Activated CD4-positive, alpha-beta T cell treated with anti-CD3 and anti-CD28 coated beads, Interleukin-2, amount 10 ng/mL, durations not matched to agents 24 days and 14 days (primary cell): ENCODE results near the gene DSC1. TPM values are rescaled to one million over a fixed set of nuclear protein-coding genes. Genes with fewer than 3 reads are reported as not detected.
"Not testable (repeated sequence)": the region's sequence is repeated elsewhere in the genome, so short reads cannot be mapped to it uniquely, and the experiment has no call there.

Experiments
- DNase-seq: peaks from one replicate; pipeline ENCODE4 v3.0.0; 2022
- H3K27ac Mint-ChIP-seq: one replicate; pipeline ENCODE4 v1.8.0; 2022; ENCODE audit warnings: mild to moderate bottlenecking, mixed read lengths
- H3K27me3 Mint-ChIP-seq: one replicate; pipeline ENCODE4 v1.8.0; 2022; ENCODE audit warnings: mixed read lengths
- H3K36me3 Mint-ChIP-seq: one replicate; pipeline ENCODE4 v1.8.0; 2022; ENCODE audit warnings: low read depth, mild to moderate bottlenecking, mixed read lengths
- H3K4me1 Mint-ChIP-seq: one replicate; pipeline ENCODE4 v1.8.0; 2021; ENCODE audit warnings: mixed read lengths
- H3K4me3 Mint-ChIP-seq: one replicate; pipeline ENCODE4 v1.8.0; 2022; ENCODE audit warnings: mild to moderate bottlenecking, moderate library complexity, mixed read lengths
- H3K9me3 Mint-ChIP-seq: one replicate; pipeline ENCODE4 v1.8.0; 2021; ENCODE audit warnings: mixed read lengths
- intact Hi-C: fragments of 100-400 bp; cut with micrococcal nuclease; formaldehyde crosslinking; loops from one replicate; pipeline ENCODE4 v1.15.1; 2023
- total RNA-seq: library from RNA; stranded (reverse); gene quantifications from 2 replicates; pipeline ENCODE4 v1.2.3, GENCODE V29; 2022

The DSC1 gene
- total RNA-seq, 1 donor from 2014 or later: not detected

DNA sequence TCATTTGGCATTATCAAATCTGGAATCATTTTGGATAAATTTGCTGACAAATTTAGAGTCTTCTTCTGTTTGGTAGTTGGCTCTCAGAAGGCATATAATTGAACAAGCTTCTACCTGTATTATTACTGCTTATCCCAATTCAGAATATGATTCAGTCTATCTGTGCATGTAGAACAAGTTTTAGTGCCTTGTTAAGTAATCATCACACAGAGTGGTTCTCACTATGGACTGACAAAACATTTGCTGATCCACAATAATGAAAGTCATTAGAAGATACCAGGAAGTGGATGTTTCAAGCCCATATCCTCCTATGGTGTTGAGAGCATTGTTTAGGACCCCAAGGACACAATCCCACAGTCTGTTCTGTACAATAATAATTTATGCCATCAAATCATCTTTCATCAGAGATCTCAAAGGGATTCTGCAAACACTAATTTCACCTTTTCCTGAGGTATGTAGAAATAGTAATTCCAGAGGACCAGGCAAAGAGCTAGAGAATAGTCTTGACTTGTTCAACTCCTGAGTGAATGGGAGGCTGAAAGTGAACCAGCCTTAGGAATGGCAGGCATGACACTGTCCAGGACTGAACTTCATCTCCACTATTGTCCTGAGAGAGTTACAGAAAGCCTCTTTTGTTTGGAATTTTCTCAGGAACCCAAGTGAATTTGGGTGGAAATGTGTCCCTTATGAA is 29.6 kb upstream of the DSC1 start:
- Mint-ChIP-seq H3K9me3 (no peaks in the 10 kb centered on the region), H3K27me3 (no peaks in the 10 kb centered on the region), H3K4me3 (no peak overlapping the region), H3K4me1 (no peaks in the 10 kb centered on the region), H3K27ac (no peak overlapping the region), H3K36me3 (no peaks in the 10 kb centered on the region)
- intact Hi-C loops: no loop called here
- no peak for DNase-seq

DNA sequence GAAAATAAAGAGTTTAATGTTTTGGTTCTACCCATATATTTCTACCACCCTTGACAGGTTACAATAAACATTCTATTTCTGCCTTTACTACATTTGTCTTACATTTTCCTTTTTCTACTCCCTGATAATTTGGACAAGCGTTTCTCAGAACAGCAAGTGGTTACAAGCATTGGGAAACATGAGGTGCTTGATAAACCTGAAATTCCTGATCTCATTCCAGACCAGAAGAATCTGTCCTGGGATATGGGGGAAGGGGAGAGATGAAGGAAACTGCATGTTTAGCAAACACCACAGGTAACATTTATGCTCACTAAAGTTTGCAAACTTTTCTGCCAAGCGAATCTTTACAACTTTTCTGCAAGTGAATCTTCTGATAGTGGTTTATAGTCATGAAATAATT is 28.3 kb upstream of the DSC1 start:
- no peaks in the 10 kb centered on the region for H3K4me1 Mint-ChIP-seq
- H3K36me3 Mint-ChIP-seq: no peaks in the 10 kb centered on the region
- no peak overlapping the region for H3K4me3 Mint-ChIP-seq
- no peak for DNase-seq
- peaks cover 5% of the 10 kb centered on the region for H3K9me3 Mint-ChIP-seq
- intact Hi-C loops: no loop called here
- H3K27me3 Mint-ChIP-seq: no peaks in the 10 kb centered on the region
- no peak overlapping the region for H3K27ac Mint-ChIP-seq

DNA sequence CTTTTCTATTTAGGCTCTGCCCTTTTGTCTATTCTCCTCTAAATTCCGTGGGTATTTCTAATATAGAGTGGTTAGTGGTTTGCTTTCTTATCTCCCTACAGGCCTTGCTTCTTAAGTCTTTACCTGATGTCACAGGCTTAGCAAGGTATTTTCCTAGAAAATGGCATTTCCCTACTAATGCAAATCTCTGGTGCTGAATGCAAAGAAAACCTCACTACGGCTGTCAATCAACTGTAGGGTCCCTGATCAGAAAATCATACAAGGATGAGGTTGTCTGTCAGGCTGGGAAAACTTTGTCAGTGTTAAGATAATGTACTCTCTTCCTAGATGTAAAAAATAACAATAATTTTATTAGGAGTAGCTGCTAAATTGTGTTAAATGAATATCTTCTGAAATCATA is 27.1 kb upstream of the DSC1 start:
- no peaks in the 10 kb centered on the region for H3K36me3 Mint-ChIP-seq
- H3K9me3 Mint-ChIP-seq: peaks cover 8% of the 10 kb centered on the region
- no peak for DNase-seq
- H3K27ac Mint-ChIP-seq: no peak overlapping the region
- H3K4me3 Mint-ChIP-seq: no peak overlapping the region
- intact Hi-C loops: no loop called here
- no peaks in the 10 kb centered on the region for H3K27me3 Mint-ChIP-seq
- H3K4me1 Mint-ChIP-seq: no peaks in the 10 kb centered on the region

DNA sequence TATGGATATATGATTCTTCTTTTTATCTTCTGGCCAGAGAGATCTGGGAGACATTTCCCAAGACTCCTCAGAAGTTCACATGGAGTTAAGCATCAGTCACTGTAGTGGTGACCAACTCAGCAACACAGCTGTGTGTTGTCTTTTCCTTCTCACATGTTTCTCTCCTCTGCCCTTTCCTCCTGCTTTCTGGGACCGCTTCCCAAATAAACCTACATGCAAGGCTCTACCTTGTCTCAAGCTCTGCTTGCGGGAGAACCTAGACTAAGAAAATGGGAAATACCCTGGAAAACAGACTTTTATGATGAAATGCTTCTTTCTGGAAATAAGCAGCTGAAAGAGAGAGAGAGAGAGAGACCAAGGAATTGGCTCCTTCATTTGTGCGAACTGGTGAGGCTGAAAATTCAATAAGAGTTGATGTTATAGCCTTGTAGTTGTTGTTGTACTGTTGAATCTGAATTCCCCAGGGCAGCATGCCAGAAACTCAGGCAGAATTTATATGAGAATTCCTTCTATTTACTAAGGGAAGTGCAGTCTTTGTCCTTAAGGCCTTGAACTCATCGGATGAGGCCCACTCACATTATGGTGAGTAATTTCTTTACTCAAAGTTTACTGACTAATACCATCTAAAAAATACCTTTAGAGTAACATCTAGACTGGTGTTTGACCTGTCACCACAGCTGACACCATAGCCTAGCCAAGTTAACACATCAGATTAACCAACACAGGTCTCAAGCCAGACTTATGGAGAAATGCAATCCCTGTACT is 22.7 kb upstream of the DSC1 start:
- DNase-seq: no peak
- Mint-ChIP-seq H3K4me1 (no peaks in the 10 kb centered on the region), H3K9me3 (peaks cover 8% of the 10 kb centered on the region), H3K27me3 (no peaks in the 10 kb centered on the region), H3K4me3 (no peak overlapping the region), H3K27ac (no peak overlapping the region), H3K36me3 (no peaks in the 10 kb centered on the region)
- intact Hi-C loops: no loop called here

DNA sequence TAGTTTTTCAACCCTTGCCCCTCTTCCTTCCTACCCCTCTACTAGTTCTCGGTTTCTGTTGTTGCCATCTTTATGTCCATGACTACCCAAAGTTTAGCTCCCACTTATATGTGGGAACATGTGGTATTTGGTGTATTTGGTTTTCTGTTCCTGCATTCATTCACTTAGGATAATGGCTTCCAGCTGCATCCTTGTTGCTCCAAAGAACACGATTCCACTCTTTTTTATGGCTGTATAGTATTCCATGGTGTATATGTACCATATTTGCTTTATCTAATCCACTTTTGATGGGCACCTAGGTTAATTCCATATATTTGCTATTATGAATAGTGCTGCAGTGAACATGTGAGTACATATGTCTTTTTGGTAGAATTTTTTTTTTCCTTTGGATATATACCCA is 20.6 kb upstream of the DSC1 start:
- H3K36me3 Mint-ChIP-seq: no peaks in the 10 kb centered on the region
- H3K27me3 Mint-ChIP-seq: no peaks in the 10 kb centered on the region
- no peak overlapping the region for H3K27ac Mint-ChIP-seq
- no peaks in the 10 kb centered on the region for H3K4me1 Mint-ChIP-seq
- DNase-seq: no peak
- no peak overlapping the region for H3K4me3 Mint-ChIP-seq
- intact Hi-C loops: no loop called here
- H3K9me3 Mint-ChIP-seq: peaks cover 8% of the 10 kb centered on the region

DNA sequence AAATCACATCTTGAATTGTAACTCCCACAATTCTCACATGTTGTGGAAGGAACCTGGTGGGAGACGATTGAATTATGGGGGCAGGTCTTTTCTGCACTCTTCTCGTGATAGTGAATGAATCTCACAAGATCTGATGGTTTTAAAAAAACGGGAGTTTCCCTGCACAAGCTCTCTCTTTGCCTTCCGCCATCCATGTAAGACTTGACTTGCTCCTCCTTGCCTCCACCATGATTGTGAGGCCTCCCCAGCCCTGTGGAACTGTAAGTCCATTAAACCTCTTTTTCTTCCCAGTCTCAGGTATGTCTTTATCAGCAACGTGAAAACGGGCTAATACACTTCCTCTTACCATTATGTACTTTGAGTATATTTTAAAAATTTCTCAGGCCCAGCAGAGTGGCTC is 14.7 kb upstream of the DSC1 start:
- intact Hi-C loops: not testable (repeated sequence)

DNA sequence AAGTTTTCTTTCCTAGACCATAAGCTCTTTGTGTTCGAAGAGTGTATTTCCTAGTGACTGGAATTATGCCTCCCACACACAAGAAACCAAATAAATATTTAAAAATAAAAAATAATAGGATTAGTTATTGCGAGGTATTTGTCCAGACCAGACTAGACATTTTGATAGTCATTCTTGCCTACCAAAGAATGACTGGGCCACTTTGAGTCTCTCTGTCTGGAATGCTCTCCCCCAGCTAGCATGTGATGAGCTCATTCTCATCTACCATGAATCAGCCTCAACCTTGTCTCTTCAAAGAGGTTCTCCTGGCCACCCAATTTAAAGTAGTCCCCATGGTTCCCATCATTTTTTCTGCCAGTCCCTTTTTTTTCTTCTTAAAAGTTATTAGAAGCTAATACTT is 13.9 kb upstream of the DSC1 start:
- intact Hi-C loops: no loop called here
- Mint-ChIP-seq H3K36me3 (no peaks in the 10 kb centered on the region), H3K4me1 (no peaks in the 10 kb centered on the region), H3K9me3 (no peaks in the 10 kb centered on the region), H3K4me3 (no peak overlapping the region), H3K27me3 (no peaks in the 10 kb centered on the region), H3K27ac (no peak overlapping the region)
- DNase-seq: no peak

More for the DNA sequence above, 14.7 kb upstream of the DSC1 start:
- H3K36me3 Mint-ChIP-seq, DNase-seq, H3K9me3 Mint-ChIP-seq, H3K27ac Mint-ChIP-seq, H3K4me3 Mint-ChIP-seq, H3K27me3 Mint-ChIP-seq, H3K4me1 Mint-ChIP-seq: not testable (repeated sequence)

DNA sequence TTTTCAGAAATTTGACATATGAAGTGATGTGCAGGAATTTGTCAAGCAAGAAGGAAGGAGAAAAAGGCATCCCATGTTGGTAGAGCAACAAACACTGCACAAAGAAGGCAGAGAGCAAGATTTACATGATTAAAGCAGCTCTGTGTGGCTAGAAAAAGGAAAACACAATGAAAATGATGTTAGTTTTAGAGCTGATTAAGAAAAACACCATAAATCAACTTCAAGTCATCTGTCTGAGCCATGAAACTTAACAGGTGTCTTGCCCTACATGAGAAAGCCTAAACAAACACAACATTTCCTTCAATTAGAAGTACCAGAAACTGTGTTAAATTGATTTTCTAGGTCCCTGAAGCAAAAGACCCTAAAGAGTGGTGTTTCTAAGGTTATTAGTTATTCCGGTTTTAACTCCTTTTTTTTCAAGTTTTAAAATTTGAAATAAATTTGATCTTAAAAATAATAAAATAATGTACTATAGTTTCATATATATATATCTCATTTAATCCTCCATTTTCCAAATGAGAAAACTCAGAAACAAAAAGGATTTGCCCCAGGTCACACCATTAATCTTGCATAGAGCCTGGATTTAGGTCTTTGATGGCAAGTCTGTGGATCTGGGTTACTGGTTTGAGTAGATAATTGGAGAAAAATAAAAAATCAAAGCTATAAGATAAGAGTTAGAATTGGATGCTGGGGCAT is 8.6 kb upstream of the DSC1 start:
- H3K27ac Mint-ChIP-seq: no peak overlapping the region
- H3K4me1 Mint-ChIP-seq: no peaks in the 10 kb centered on the region
- H3K9me3 Mint-ChIP-seq: no peaks in the 10 kb centered on the region
- no peak for DNase-seq
- no peaks in the 10 kb centered on the region for H3K27me3 Mint-ChIP-seq
- no peak overlapping the region for H3K4me3 Mint-ChIP-seq
- H3K36me3 Mint-ChIP-seq: no peaks in the 10 kb centered on the region
- intact Hi-C loops: no loop called here

DNA sequence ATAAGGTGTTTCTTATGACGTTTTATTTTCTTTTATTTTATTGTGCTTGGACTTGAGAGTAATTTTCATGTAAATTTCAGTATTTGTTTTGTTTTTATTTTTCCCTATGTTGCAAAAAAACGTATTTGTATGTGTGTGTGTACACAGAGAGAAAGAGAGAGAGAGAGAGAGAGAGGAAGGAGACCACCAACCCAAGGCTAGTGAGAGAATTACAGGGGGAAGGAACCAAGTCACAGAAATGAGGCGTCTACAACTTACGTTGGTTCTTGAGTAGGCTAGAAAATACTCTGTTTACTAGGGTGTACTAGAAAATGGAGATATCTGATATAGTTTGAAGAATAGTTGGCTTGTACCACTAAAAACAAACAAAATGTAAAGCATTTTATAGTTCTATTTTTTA is 7.7 kb upstream of the DSC1 start:
- no peak for DNase-seq
- Mint-ChIP-seq H3K27me3 (no peaks in the 10 kb centered on the region), H3K27ac (no peak overlapping the region), H3K9me3 (no peaks in the 10 kb centered on the region), H3K4me3 (no peak overlapping the region), H3K36me3 (no peaks in the 10 kb centered on the region), H3K4me1 (no peaks in the 10 kb centered on the region)
- intact Hi-C loops: no loop called here

DNA sequence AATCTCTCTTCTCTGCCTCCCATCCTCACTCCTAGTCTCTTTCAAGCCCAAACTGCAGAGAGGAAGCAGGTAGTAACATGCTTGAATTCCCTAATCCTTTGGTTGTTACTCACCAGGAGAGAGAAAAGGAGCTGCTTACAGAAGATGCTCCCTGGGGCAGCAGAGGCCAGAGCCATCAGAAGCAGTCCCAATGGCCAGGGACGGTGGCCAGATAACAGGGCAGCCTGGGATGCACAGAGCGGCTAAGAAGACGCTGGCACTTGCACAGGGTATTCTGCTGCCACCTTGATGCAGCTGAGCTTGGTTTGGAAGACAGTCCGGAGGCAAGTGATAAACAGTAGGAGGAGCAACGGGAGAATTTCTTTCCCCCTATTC is 250 bp downstream of the DSC1 start:
- Mint-ChIP-seq H3K9me3 (no peaks in the 10 kb centered on the region), H3K4me3 (no peak overlapping the region), H3K27ac (no peak overlapping the region), H3K36me3 (no peaks in the 10 kb centered on the region), H3K4me1 (no peaks in the 10 kb centered on the region), H3K27me3 (no peaks in the 10 kb centered on the region)
- intact Hi-C loops: no loop called here
- no peak for DNase-seq

DNA sequence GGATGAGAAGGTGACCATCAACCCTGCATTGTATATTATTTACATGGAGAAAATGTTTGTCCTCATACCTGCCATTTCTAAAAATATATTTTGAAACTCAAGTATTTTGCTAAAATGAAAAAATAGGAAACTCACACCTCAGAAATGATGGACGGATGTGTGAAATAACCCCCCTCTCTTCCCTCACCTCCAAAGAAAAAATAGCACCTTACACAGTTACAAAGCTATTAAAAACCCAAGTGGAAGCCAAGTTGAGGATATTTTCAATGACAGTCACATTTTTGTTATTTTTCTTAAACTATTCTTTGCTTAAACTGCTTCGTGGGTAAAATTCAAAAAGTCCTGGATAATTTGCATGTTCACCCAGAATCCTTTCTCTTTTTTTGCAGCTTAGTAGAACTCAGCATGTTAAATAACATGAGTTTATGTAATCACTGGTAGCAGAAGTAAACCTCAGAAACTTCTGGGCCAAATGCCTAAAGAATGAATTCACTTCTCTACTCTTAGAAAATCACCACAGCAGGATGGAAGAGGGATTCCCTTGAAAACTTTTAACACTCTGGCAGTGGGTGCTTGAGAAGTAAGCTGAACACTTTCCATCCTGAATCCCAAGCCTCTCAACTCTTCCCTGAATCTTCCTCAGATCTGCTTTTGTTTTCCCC is 768 bp downstream of the DSC1 start:
- Mint-ChIP-seq H3K4me3 (no peak overlapping the region), H3K4me1 (no peaks in the 10 kb centered on the region), H3K27me3 (no peaks in the 10 kb centered on the region), H3K9me3 (no peaks in the 10 kb centered on the region), H3K27ac (no peak overlapping the region), H3K36me3 (no peaks in the 10 kb centered on the region)
- no peak for DNase-seq
- intact Hi-C loops: no loop called here

DNA sequence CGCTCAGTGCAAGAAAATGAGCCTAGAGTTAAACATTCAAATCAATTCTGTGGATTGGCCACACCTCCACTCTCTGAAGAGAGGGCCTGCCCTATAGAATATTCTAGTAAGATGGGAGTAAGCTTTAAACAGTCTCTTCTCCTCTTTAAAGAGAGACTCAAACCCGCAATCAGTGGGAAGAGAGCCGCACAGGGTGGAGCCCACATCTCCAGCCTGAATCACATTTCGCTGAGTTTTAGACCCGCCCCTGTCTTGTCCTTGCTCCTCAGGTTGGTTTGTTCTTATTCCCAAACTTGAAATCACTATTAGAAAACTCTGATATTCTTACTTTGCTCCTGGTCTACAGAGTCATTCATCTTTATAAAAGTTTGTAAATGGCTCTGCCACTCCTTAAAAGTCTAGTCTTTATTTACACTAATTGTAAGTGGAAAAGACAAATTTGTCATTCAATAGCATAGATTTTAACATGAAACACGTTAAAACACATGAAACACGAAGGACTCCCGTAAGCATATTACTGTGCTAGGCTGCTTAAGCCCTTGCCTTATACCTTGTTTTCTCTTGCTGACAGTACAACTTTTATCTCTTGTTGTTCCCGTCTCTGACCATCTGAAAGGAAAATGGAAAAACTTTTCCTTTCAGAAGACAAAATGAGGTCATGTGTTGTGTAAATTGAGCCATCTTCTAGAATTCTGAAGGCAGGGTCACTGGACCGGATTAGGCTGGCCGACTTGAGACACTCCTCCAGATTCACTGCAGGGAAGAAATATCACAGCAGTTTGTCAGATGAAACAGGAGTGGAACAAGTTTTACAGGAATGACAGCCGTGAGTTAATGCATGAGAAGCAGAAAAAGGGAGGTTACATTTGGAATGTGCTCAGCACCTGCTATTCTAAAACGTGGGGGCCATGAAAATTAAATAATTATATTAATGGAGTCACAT is 5.6 kb downstream of the DSC1 start:
- DNase-seq: no peak
- no peak overlapping the region for H3K27ac Mint-ChIP-seq
- intact Hi-C loops: no loop called here
- H3K9me3 Mint-ChIP-seq: no peaks in the 10 kb centered on the region
- H3K4me1 Mint-ChIP-seq: no peaks in the 10 kb centered on the region
- no peak overlapping the region for H3K4me3 Mint-ChIP-seq
- no peaks in the 10 kb centered on the region for H3K27me3 Mint-ChIP-seq
- H3K36me3 Mint-ChIP-seq: no peaks in the 10 kb centered on the region

DNA sequence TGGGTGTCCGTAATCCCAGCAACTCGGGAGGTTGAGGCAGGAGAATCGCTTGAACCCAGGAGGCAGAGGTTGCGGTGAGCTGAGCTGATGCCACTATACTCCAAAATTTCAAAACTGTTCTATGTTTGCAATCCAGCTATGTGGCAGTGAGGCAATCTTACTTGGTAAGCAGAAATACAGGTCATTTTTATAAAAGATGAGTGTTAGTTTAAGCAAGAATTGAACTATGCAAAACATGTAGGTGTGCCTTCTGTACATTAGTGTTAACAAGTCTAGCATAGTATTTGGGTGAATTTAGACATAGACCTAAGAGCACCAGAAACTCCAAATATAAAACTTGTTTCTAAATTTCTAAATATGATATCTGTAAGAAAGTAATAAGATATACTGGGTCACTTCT is 7.2 kb downstream of the DSC1 start:
- Mint-ChIP-seq H3K9me3 (no peaks in the 10 kb centered on the region), H3K36me3 (no peaks in the 10 kb centered on the region), H3K4me3 (no peak overlapping the region), H3K27ac (no peak overlapping the region), H3K27me3 (no peaks in the 10 kb centered on the region), H3K4me1 (no peaks in the 10 kb centered on the region)
- DNase-seq: no peak
- intact Hi-C loops: no loop called here
